ENCODE results near the gene MAST1.
"Not testable (repeated sequence)": the region's sequence is repeated elsewhere in the genome, so short reads cannot be mapped to it uniquely, and the experiment has no call there.

The MAST1 gene

GRCh38 chr19:12872941-12873890 is 34.9 kb downstream of the MAST1 start:
- DNase-seq = peak; percentile 14

GRCh38 chr19:12873891-12874745 is 35.8 kb downstream of the MAST1 start:
- DNase-seq = no peak

GRCh38 chr19:12875086-12875485 is 36.8 kb downstream of the MAST1 start:
- DNase-seq = no peak

GRCh38 chr19:12880551-12881171 is 42.3 kb downstream of the MAST1 start:
- no peak for DNase-seq

DNA sequence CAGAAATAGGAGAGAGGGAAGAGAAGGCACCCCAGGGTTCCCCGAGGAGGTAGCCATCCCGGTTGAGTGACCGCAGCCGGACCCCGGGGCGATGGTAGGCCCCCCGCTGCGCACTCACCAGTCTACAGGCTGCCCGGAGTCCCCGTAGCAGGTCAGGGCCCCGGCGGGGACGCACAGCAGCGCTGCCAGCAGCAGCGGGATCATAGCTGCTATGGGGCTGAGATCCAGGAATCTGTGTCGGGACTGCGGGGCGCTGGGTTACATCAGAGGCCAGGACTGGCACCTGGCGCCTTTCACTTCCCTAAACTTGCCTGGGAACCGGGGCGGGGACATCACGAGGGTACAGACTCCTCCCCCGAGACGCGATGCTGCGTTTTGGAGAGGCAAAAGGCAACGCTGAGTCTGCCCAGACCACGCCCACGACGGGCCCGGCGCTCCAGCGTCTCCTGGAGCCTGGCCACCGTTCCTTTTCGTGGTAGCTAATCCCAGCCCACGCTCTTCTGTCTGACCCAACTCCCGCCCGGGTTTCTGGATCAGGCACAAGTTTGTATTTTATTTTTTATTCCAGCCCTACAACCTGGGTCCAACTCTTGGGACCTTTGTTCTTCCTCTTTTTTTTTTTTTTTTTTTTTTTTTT is 43.0 kb downstream of the MAST1 start, which contains the start of gene DNASE2:
DNASE2 (minus strand) TSS at position 278 of the 637 bp plus-strand sequence; CDS start at position 204, 74 bp downstream.
- peak; percentile 97 for DNase-seq

- DNase-seq = no peak
Observed at GRCh38 chr19:12882589-12882988, 44.3 kb downstream of the MAST1 start.

GRCh38 chr19:12884202-12884601 is 45.9 kb downstream of the MAST1 start:
- no peak for DNase-seq

DNA sequence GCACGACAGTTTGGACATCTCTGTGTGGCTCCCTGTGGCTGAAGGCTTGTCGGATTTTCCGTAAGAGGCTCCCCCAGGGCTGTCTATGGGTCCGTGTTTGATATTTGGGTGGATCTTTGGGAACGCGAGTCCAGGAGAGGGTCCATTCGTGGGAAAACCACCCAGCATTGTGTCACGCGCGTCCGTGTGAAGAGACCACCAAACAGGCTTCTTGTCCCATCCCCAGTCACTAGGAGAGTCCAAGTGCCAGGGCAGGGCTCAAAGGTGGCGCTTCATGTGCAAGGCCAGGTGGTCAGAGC is 46.3 kb downstream of the MAST1 start:
- DNase-seq = no peak

GRCh38 chr19:12884926-12885748 is 46.8 kb downstream of the MAST1 start:
- DNase-seq = peak; percentile 83

DNA sequence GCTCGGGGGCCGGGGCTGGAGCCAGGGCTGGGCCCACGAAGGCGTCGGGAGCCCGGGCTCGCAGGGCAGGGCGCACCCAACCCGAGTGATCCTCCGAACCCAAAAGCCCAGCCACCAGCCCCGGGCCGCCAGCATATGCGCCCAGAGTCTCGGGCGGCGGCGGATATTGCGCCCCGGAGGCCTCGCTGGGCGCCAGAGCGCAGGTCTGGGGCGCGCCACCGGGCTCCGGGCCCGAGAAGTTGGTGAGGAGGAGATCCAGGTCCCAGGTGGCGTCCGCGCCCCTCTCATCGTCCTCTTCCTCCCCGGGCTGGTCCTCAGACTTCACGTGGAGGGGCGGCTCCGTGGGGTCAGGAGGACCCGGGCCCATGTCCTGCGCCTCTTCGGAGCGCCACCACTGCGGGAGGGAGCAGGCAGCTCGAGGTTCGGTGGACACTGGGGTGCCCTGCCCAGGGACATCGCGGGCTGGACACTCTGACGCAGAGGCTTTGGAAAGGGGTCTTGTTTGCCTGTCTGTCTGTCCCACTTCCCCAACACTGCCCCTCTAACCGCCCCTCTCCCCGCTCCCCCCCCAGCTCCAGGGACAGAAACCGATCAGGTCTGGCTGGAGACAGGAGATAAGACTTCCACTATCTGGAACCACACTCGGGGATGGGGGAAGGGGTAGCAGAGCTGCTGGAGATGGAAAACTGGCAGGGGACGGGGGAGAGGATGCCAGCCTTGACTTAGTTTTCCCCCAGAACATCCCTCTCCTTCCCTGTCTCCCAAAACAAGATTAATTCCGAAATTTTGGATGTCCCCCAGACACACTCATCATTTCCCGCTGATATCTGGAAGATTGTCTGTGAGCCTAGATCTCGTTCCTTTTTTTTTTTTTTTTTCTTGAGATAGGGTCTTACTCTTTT is 47.7 kb downstream of the MAST1 start:
- DNase-seq = no peak

DNA sequence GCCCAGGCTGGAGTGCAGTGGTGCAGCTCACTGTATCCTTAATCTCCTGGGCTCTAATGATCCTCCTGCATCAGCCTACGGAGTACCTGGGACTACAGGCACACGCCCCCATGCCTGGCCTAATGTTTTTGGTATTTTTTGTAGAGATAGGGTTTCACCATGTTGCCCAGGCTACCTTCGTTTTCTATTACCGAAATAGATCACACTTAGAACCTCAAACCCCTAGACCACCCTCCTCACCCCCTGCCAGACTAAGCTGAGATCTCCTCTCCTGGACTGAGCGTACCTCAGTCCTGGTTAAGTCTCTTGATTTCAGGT is 48.3 kb downstream of the MAST1 start:
- no peak for DNase-seq

DNA sequence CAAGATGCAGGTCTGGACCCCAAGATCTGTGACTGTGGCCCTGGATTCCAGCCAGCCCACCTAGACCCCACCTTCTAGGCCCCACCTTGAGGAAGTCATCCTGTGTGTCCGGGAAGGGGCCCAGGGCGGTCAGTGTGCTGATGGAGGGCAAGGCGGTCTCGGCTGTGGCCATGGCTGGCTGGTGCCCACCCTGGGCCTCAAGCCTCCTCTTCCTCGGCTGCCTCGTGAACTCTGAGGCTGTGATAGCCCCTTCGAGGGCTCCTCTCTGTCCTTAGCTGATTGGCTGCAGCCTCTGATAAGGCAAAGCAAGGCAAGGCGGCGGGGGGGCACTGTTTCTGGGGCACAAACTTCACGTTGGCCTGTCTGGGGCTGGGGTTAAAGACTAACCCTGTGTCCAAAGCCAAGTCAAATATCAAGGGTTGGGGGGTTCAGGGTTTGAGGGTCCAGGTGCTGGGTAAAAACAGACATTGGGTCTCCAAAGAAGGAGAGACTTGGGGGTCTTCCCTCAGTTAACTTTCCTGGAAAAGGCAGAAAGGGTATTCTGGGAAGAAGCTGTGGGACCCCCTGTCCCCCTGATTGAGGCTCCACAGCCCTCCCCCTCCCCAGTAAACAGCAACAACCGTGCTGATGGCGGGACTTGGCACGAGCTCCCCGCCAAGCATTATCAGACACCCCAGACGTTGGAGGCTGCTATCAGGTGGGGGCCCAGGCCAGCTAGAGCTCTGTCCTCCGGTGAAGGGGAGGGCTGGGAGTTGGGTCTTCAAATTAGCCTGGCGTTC is 48.8 kb downstream of the MAST1 start, which contains the start of gene KLF1:
KLF1 (minus strand) TSS at position 233 of the 779 bp plus-strand sequence; CDS start at position 172, 61 bp downstream.
- no peak for DNase-seq

DNA sequence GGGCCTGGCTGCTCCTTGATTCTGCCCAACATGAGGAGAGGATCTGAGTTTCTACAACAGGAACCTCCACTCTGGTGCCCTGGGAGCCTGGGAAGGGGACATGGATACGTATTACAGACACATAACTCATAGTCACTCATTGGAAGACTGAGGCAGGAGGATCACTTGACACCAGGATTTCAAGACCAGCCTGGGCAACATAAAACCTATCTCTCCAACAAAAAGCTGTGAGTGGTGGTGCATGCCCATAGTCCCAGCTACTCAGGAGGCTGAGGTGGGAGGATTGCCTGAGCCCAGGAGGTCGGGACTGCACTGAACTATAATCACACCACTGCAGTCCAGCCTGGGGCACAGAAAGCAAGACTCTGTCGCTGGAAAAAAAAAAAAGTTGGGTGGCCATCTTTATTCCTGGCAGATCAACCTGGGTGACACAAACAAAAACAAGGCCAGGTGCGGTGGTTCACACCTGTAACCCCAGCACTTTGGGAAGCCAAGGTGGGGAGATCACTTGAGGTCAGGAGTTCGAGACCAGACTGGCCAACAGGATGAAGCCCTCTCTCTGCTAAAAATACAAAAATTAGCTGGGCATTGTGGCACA is 49.8 kb downstream of the MAST1 start:
- DNase-seq = no peak

DNA sequence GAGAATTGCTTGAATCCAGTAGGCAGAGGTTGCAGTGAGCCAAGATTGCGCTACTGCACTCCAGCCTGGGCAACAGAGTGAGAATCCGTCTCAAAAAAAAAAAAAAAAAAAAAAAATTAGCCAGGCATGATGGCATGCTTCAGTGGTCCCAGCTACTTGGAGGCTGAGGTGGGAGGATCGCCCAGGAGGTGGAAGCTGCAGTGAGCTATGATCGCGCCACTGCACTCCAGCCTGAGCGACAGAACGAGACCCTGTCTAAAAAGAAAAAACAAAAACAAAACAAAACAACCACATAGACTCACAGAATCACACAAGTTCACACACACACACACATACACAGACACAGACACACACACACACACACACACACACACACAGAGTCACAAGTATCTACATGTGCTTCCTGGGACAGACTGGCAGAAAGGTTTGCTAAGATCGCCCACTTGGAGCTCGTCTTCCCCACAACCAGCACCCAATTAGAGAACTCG is 52.0 kb downstream of the MAST1 start:
- DNase-seq = not testable (repeated sequence)

DNA sequence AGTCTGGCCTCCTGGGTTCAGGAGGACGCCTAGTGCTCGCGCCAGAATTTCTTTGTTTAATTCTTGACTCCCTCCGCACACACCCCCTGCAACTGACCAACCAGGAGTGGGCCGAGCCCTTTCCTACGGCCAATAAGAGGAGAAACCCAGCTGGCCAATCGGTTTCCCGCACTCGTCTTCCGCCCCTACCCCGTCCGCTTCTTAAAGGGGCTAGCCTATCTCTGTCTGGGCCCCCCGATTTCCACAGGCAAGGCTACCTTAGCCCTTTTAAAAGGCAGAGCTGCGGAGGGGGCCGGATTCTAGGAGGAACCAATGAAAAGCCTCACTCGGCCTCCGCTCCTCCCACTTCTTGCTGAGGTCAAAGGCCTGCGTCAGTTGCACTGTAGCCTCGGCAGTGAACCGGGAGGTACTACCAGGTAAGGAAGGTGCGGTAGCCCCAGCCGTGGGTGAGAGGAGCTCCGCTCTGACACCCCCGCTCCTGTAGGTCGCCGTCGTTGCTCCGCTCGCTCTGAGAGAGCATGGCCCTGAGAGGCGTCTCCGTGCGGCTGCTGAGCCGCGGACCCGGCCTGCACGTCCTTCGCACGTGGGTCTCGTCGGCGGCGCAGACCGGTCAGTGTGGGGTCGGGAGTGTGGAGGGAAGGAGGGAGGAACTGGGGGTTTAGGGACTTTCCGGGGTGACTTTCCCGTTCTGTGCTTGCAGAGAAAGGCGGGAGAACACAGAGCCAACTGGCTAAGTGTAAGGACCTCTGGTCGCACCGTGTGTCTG is 52.7 kb downstream of the MAST1 start, which contains the start of gene GCDH:
GCDH (plus strand) TSS at position 374 of the 766 bp plus-strand sequence; CDS start at position 519, 145 bp downstream.
- peak; percentile 99 for DNase-seq

DNA sequence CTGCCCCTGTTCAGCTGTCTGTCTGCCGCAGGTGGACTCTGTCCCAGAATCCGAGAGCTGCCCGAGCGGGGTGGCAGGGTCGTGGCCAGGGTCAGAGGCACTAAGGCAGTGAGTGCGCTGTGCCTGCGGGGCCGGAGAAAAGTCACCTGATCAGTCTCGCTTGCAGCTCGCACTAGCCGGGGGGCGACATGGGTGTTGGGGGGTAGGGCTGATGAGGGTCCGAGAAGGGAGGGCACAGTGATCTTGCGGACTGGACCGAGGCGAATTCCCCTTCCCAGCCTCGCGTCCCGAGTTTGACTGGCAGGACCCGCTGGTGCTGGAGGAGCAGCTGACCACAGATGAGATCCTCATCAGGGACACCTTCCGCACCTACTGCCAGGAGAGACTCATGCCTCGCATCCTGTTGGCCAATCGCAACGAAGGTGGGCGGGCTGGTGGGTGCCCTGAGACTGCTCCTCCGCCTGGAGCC is 53.3 kb downstream of the MAST1 start:
- no peak for DNase-seq

GRCh38 chr19:12893582-12893981 is 55.3 kb downstream of the MAST1 start:
- DNase-seq = no peak

DNA sequence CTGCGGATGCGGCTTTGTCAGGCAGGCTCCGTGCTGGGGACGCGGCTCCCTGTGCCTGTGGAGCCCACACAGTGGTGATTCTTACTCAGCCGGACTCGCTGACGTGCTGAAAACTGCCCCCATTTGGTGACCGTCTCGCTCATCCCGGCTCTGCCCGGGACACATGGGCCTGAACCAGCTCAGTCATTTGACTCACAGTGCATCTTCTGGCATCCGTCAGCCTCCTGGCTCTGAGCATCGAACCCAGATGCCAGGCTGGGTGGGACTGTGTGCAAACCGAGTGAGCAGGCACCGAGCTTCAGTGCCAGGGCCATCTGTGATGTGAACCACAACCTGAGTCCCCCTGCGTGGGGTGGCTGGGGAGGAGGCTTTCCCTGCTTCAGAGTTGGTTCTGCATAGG is 58.1 kb downstream of the MAST1 start:
- no peak for DNase-seq
